Measurements from ENCODE around the gene PAN2.
A peak's percentile ranks its signal among the peaks of the same experiment; 100 is the strongest.
"Not testable (repeated sequence)": the region's sequence is repeated elsewhere in the genome, so short reads cannot be mapped to it uniquely, and the experiment has no call there.

PAN2 gene

GRCh38 chr12:56341616-56342015 is 7.8 kb upstream of the PAN2 start:
- TF ChIP-seq CTCF (IDR thresholded peaks at IDR 0.05; ENCODE audit: borderline replicate concordance, control extremely low read depth, extremely low read depth, insufficient read depth, missing control alignments) = no peak
- no peak for DNase-seq (ENCODE audit: low spot score)
- in situ Hi-C loops (cut with MboI; ENCODE audit: low sequenced_read_pairs, unreplicated experiment) = no loop called here

GRCh38 chr12:56339158-56339422 is 5.3 kb upstream of the PAN2 start:
- no peak for DNase-seq (ENCODE audit: low spot score)
- in situ Hi-C loops (cut with MboI; ENCODE audit: low sequenced_read_pairs, unreplicated experiment) = no loop called here
- TF ChIP-seq CTCF (IDR thresholded peaks at IDR 0.05; ENCODE audit: borderline replicate concordance, control extremely low read depth, extremely low read depth, insufficient read depth, missing control alignments) = no peak

- DNase-seq (ENCODE audit: low spot score) = peak; percentile 75
- TF ChIP-seq CTCF (IDR thresholded peaks at IDR 0.05; ENCODE audit: borderline replicate concordance, control extremely low read depth, extremely low read depth, insufficient read depth, missing control alignments) = no peak
- in situ Hi-C loops (cut with MboI; ENCODE audit: low sequenced_read_pairs, unreplicated experiment) = no loop called here
Measured at GRCh38 chr12:56338308-56339157, 4.7 kb upstream of the PAN2 start, which contains the start of gene IL23A. TSS of gene IL23A (plus strand) at chr12:56338884. CDS start at chr12:56339045, 161 bp downstream.

- no peak for DNase-seq (ENCODE audit: low spot score)
- in situ Hi-C loops (cut with MboI; ENCODE audit: low sequenced_read_pairs, unreplicated experiment) = no loop called here
- TF ChIP-seq CTCF (IDR thresholded peaks at IDR 0.05; ENCODE audit: borderline replicate concordance, control extremely low read depth, extremely low read depth, insufficient read depth, missing control alignments) = no peak
Measured at GRCh38 chr12:56337753-56338251, 4.0 kb upstream of the PAN2 start.

GRCh38 chr12:56336361-56337167 is 2.8 kb upstream of the PAN2 start:
- DNase-seq (ENCODE audit: low spot score) = peak; percentile 54
- no peak for TF ChIP-seq CTCF (IDR thresholded peaks at IDR 0.05; ENCODE audit: borderline replicate concordance, control extremely low read depth, extremely low read depth, insufficient read depth, missing control alignments)
- in situ Hi-C loops (cut with MboI; ENCODE audit: low sequenced_read_pairs, unreplicated experiment) = no loop called here

- in situ Hi-C loops (cut with MboI; ENCODE audit: low sequenced_read_pairs, unreplicated experiment); DNase-seq (ENCODE audit: low spot score): not testable (repeated sequence)
Measured at GRCh38 chr12:56335527-56335926, 1.7 kb upstream of the PAN2 start.

GRCh38 chr12:56334490-56334793 is 642 bp upstream of the PAN2 start:
- no peak for DNase-seq (ENCODE audit: low spot score)
- no peak for TF ChIP-seq CTCF (IDR thresholded peaks at IDR 0.05; ENCODE audit: borderline replicate concordance, control extremely low read depth, extremely low read depth, insufficient read depth, missing control alignments)

More at GRCh38 chr12:56334490-56334793, 642 bp upstream of the PAN2 start:
- in situ Hi-C loops (cut with MboI; ENCODE audit: low sequenced_read_pairs, unreplicated experiment) = no loop called here

All from GM13976 (cell line).